Measurements from ENCODE around the gene CCL20. TPM values are rescaled to one million over a fixed set of nuclear protein-coding genes. Genes with fewer than 3 reads are reported as not detected.
A peak's percentile ranks its signal among the peaks of the same experiment; 100 is the strongest.

CCL20 gene
- total and polyA plus RNA-seq, 4 donors: 8.0 to 712 (median 47.5) TPM

- Histone ChIP-seq H3K9ac (ENCODE audit: insufficient read depth in 1 of 2, low read length in 2 of 2) (no peak overlapping the region), H3K9me3 (ENCODE audit: control insufficient read depth in 4 of 4, insufficient read depth in 3 of 4, low read length in 3 of 4) (no peaks in the 10 kb centered on the region), H3K4me3 (no peak overlapping the region), H3K27me3 (ENCODE audit: control insufficient read depth in 3 of 3, insufficient read depth in 3 of 3, low read length in 2 of 3) (no peaks in the 10 kb centered on the region), H3K36me3 (ENCODE audit: control insufficient read depth in 4 of 4, insufficient read depth in 4 of 4, low read length in 4 of 4) (no peaks in the 10 kb centered on the region), H3K27ac (ENCODE audit: low read depth in 1 of 2, low read length in 1 of 2) (no peak overlapping the region), H3K4me1 (ENCODE audit: control insufficient read depth in 5 of 5, insufficient read depth in 5 of 5, low read length in 5 of 5) (no peaks in the 10 kb centered on the region)
- TF ChIP-seq CTCF (IDR thresholded peaks at IDR 0.05; ENCODE audit: control extremely low read depth, extremely low read depth): no peak
- WGBS, 2 donors: 82 to 91% methylated on average over 5 of the region's 5 CpGs
- DNase-seq (no peak), ATAC-seq (ENCODE audit: insufficient read depth, low FRiP score) (no peak)
Measured at GRCh38 chr2:227782804-227783203, 30.8 kb upstream of the CCL20 start.

GRCh38 chr2:227783404-227784138, 30.1 kb upstream of the CCL20 start:
- WGBS, 2 donors: 63 to 79% methylated on average over 12 of the region's 12 CpGs
- Histone ChIP-seq H3K4me3 (no peak overlapping the region), H3K4me1 (ENCODE audit: control insufficient read depth in 5 of 5, insufficient read depth in 5 of 5, low read length in 5 of 5) (no peaks in the 10 kb centered on the region), H3K9ac (ENCODE audit: insufficient read depth in 1 of 2, low read length in 2 of 2) (no peak overlapping the region), H3K27ac (ENCODE audit: low read depth in 1 of 2, low read length in 1 of 2) (no peak overlapping the region), H3K27me3 (ENCODE audit: control insufficient read depth in 3 of 3, insufficient read depth in 3 of 3, low read length in 2 of 3) (no peaks in the 10 kb centered on the region), H3K9me3 (ENCODE audit: control insufficient read depth in 4 of 4, insufficient read depth in 3 of 4, low read length in 3 of 4) (peaks cover 0 to 1% (median 0%) of the 10 kb centered on the region in 4 donors), H3K36me3 (ENCODE audit: control insufficient read depth in 4 of 4, insufficient read depth in 4 of 4, low read length in 4 of 4) (no peaks in the 10 kb centered on the region)
- no peak for TF ChIP-seq CTCF (IDR thresholded peaks at IDR 0.05; ENCODE audit: control extremely low read depth, extremely low read depth)
- no peak for DNase-seq
- peak; percentile 34 for ATAC-seq (ENCODE audit: insufficient read depth, low FRiP score)

DNA sequence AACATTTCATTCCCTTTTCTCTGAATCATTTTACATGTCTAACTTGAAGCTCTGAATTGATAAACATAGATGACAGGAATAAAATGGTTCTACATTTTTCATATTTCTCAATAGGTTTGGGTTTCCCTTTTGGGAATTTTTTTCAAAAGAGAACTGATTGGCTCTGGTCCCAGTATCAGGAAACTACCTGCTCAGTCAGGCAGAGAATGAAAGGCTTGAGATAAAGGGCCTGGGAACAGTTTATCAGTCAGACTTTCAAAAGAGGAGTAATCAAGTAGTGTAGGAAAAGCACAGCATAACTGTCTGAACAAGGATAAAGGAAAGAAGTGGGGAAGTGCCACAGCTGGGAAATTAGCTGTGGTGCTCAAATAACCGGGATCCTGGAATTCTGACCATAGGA, 28.3 kb upstream of the CCL20 start:
- no peaks in the 10 kb centered on the region for H3K27me3 ChIP-seq (ENCODE audit: control insufficient read depth in 3 of 3, insufficient read depth in 3 of 3, low read length in 2 of 3)
- DNase-seq (peak in 1 of 3 donors; percentile 42), ATAC-seq (ENCODE audit: insufficient read depth, low FRiP score) (no peak)
- 59 to 85% methylated on average over 1 of the region's 1 CpG for WGBS, 2 donors
- TF ChIP-seq CTCF (IDR thresholded peaks at IDR 0.05; ENCODE audit: control extremely low read depth, extremely low read depth): no peak
- H3K9me3 ChIP-seq (ENCODE audit: control insufficient read depth in 4 of 4, insufficient read depth in 3 of 4, low read length in 3 of 4): peaks cover 0 to 1% (median 0%) of the 10 kb centered on the region in 4 donors
- no peak overlapping the region for H3K27ac ChIP-seq (ENCODE audit: low read depth in 1 of 2, low read length in 1 of 2)
- H3K9ac ChIP-seq (ENCODE audit: insufficient read depth in 1 of 2, low read length in 2 of 2): no peak overlapping the region
- H3K4me1 ChIP-seq (ENCODE audit: control insufficient read depth in 5 of 5, insufficient read depth in 5 of 5, low read length in 5 of 5): no peaks in the 10 kb centered on the region
- H3K36me3 ChIP-seq (ENCODE audit: control insufficient read depth in 4 of 4, insufficient read depth in 4 of 4, low read length in 4 of 4): no peaks in the 10 kb centered on the region
- no peak overlapping the region for H3K4me3 ChIP-seq

All from lung (tissue), 12 donors.